ENCODE measurements around the gene DAAM2. TPM values are rescaled to one million over a fixed set of nuclear protein-coding genes. Genes with fewer than 3 reads are reported as not detected.

DAAM2 gene
- total RNA-seq, 1 donor from 2014 or later = 87.2 TPM

GRCh38 chr6:39793516-39793915, 1.3 kb downstream of the DAAM2 start:
- H3K27me3 Mint-ChIP-seq (ENCODE audit: unreplicated experiment) = no peaks in the 10 kb centered on the region
- peaks cover 49% of the 10 kb centered on the region for H3K4me1 Mint-ChIP-seq (ENCODE audit: unreplicated experiment)
- peaks cover 23% of the 10 kb centered on the region for H3K36me3 Mint-ChIP-seq (ENCODE audit: unreplicated experiment)
- DNase-seq (ENCODE audit: extremely low spot score, unreplicated experiment) = peak; percentile 54
- peak overlapping the region; percentile 93 for H3K4me3 Mint-ChIP-seq (ENCODE audit: unreplicated experiment)
- H3K9me3 Mint-ChIP-seq (ENCODE audit: unreplicated experiment) = no peaks in the 10 kb centered on the region
- H3K27ac Mint-ChIP-seq (ENCODE audit: unreplicated experiment) = peak overlapping the region; percentile 92
- TF ChIP-seq CTCF (IDR thresholded peaks at IDR 0.05) = no peak

GRCh38 chr6:39794231-39794630, 2.1 kb downstream of the DAAM2 start:
- peaks cover 49% of the 10 kb centered on the region for H3K4me1 Mint-ChIP-seq (ENCODE audit: unreplicated experiment)
- no peaks in the 10 kb centered on the region for H3K27me3 Mint-ChIP-seq (ENCODE audit: unreplicated experiment)
- no peak for TF ChIP-seq CTCF (IDR thresholded peaks at IDR 0.05)
- peaks cover 25% of the 10 kb centered on the region for H3K36me3 Mint-ChIP-seq (ENCODE audit: unreplicated experiment)
- H3K27ac Mint-ChIP-seq (ENCODE audit: unreplicated experiment) = peak overlapping the region; percentile 29
- peak; percentile 48 for DNase-seq (ENCODE audit: extremely low spot score, unreplicated experiment)
- H3K9me3 Mint-ChIP-seq (ENCODE audit: unreplicated experiment) = no peaks in the 10 kb centered on the region
- H3K4me3 Mint-ChIP-seq (ENCODE audit: unreplicated experiment) = peak overlapping the region; percentile 93

- Mint-ChIP-seq H3K27me3 (ENCODE audit: unreplicated experiment) (no peaks in the 10 kb centered on the region), H3K27ac (ENCODE audit: unreplicated experiment) (no peak overlapping the region), H3K36me3 (ENCODE audit: unreplicated experiment) (peaks cover 25% of the 10 kb centered on the region), H3K4me3 (ENCODE audit: unreplicated experiment) (no peak overlapping the region), H3K9me3 (ENCODE audit: unreplicated experiment) (no peaks in the 10 kb centered on the region), H3K4me1 (ENCODE audit: unreplicated experiment) (peaks cover 51% of the 10 kb centered on the region)
- TF ChIP-seq CTCF (IDR thresholded peaks at IDR 0.05) = no peak
- DNase-seq (ENCODE audit: extremely low spot score, unreplicated experiment) = no peak
Observed at GRCh38 chr6:39797751-39798150, 5.6 kb downstream of the DAAM2 start.

- no peak overlapping the region for H3K27ac Mint-ChIP-seq (ENCODE audit: unreplicated experiment)
- no peak for DNase-seq (ENCODE audit: extremely low spot score, unreplicated experiment)
- no peak for TF ChIP-seq CTCF (IDR thresholded peaks at IDR 0.05)
- H3K4me3 Mint-ChIP-seq (ENCODE audit: unreplicated experiment) = no peak overlapping the region
- H3K9me3 Mint-ChIP-seq (ENCODE audit: unreplicated experiment) = no peaks in the 10 kb centered on the region
- H3K27me3 Mint-ChIP-seq (ENCODE audit: unreplicated experiment) = no peaks in the 10 kb centered on the region
- peaks cover 48% of the 10 kb centered on the region for H3K4me1 Mint-ChIP-seq (ENCODE audit: unreplicated experiment)
- H3K36me3 Mint-ChIP-seq (ENCODE audit: unreplicated experiment) = peaks cover 16% of the 10 kb centered on the region
Observed at GRCh38 chr6:39800034-39801032, 8.2 kb downstream of the DAAM2 start.
